Measurements from ENCODE around the gene ZC3H13. TPM values are rescaled to one million over a fixed set of nuclear protein-coding genes. Genes with fewer than 3 reads are reported as not detected.

Gene ZC3H13
- total and polyA plus RNA-seq, 2 of the 4 experiments (the other 2 are of a cell fraction), result 7.7 to 10.8 TPM

DNA sequence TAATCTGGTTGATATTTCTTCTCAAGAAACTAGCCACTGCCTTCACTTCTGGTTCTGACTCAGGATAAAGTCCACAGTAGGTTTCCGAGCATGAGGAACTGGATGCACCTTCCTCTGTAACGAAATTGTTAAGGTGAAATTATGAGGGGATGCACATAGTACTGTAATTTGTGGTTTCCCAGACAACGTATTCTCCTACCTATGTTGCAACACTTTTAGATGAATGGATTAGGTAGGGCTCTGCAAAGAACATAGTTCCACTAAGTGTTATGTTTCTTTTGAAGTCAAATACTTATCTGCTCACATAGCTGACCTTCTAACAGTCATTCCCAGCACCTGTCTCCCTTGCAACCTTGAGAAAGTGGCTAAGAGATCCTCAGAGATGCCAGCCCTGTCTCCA lies 5.7 kb upstream of the ZC3H13 start:
- H3K36me3 ChIP-seq (ENCODE audit: control insufficient read depth, insufficient read depth, low read length), result no peaks in the 10 kb centered on the region
- no peaks in the 10 kb centered on the region for H3K9me1 ChIP-seq (ENCODE audit: insufficient read depth, low read length)
- intact Hi-C loops (cut with micrococcal nuclease), result loop anchor here (10.0 kb wide), 1 partner anchor 283 kb away; no protein-coding TSS in a partner anchor
- no peaks in the 10 kb centered on the region for H3K27me3 ChIP-seq (ENCODE audit: control insufficient read depth, insufficient read depth, low read length)
- no peak overlapping the region for H3K9ac ChIP-seq (ENCODE audit: low read depth, low read length)
- TF ChIP-seq CEBPB (IDR thresholded peaks at IDR 0.05; ENCODE audit: low read depth, low read length) (peak; percentile 56), MAZ (IDR thresholded peaks at IDR 0.05; ENCODE audit: borderline replicate concordance, low read depth, low read length) (no peak)
- dilution Hi-C loops (cut with HindIII; ENCODE audit: low sequenced_read_pairs, unreplicated experiment), result no loop called here
- H2AK5ac ChIP-seq (ENCODE audit: low read depth, low read length), result no peak overlapping the region
- no peak overlapping the region for H3K4me3 ChIP-seq (ENCODE audit: insufficient read depth, low read depth, low read length)
- no CpG with 5 or more reads among the region's 3 CpGs for WGBS, 2 experiments (ENCODE audit: extremely low coverage in 2 of 2, insufficient read length in 1 of 2)
- H3K14ac ChIP-seq (replicated peaks; ENCODE audit: low read depth, low read length), result no peak overlapping the region
- no peak overlapping the region for H2BK120ac ChIP-seq (ENCODE audit: low read depth, low read length)
- DNase-seq, result no peak
- H3K4ac ChIP-seq (ENCODE audit: low read depth, low read length), result no peak overlapping the region
- no peaks in the 10 kb centered on the region; a peak in 2 of 4 replicates for H3K79me1 ChIP-seq (ENCODE audit: low read depth in 1 of 2, low read length in 2 of 2)
- no peaks in the 10 kb centered on the region for H3K4me1 ChIP-seq (ENCODE audit: control insufficient read depth, insufficient read depth, low read length)
- H3K9me3 ChIP-seq (ENCODE audit: control insufficient read depth, insufficient read depth, low read length), result no peaks in the 10 kb centered on the region
- H4K20me1 ChIP-seq (ENCODE audit: insufficient read depth, low read length), result no peaks in the 10 kb centered on the region
- no peak overlapping the region for H3K23ac ChIP-seq (ENCODE audit: low read depth, low read length)
- no peak overlapping the region for H4K91ac ChIP-seq (ENCODE audit: insufficient read depth, low read depth, low read length)
- ChIA-PET CTCF (no interaction called here), POLR2A (ENCODE audit: unreplicated experiment) (no interaction called here)
- BruUV-seq (replicated peaks), result no TSS peak
- H2BK5ac ChIP-seq (ENCODE audit: low read depth, low read length, poor library complexity, severe bottlenecking), result no peak overlapping the region
- no peak overlapping the region for H3K4me2 ChIP-seq (ENCODE audit: low read depth, low read length)
- H2BK15ac ChIP-seq (ENCODE audit: low read depth, low read length), result no peak overlapping the region
- ATAC-seq (ENCODE audit: low read depth), result no peak
- H2BK20ac ChIP-seq (ENCODE audit: low read depth, low read length), result no peak overlapping the region
- no peak overlapping the region for H4K5ac ChIP-seq (ENCODE audit: low read depth, low read length)
- no peak overlapping the region for H2AK9ac ChIP-seq (replicated peaks; ENCODE audit: low read depth, low read length, poor library complexity)
- in situ Hi-C loops (cut with MboI; ENCODE audit: low sequenced_read_pairs), result no loop called here
- no peak overlapping the region for H3K18ac ChIP-seq (ENCODE audit: low read depth, low read length)
- H3K27ac ChIP-seq (ENCODE audit: insufficient read depth, low read length), result no peak overlapping the region
- no peak overlapping the region for H4K8ac ChIP-seq (ENCODE audit: low read depth in 2 of 2, low read length in 2 of 2)
- no peak overlapping the region for H3K56ac ChIP-seq (ENCODE audit: extremely low read depth, insufficient read depth, low read length)
- H2AFZ ChIP-seq (replicated peaks; ENCODE audit: low read length, poor library complexity), result no peak overlapping the region

Data from IMR-90 (cell line).